GM04504 (cell line): Measurements from ENCODE around the gene SMYD3.
"Not testable (repeated sequence)": the region's sequence is repeated elsewhere in the genome, so short reads cannot be mapped to it uniquely, and the experiment has no call there.

ENCODE experiments used
- DNase-seq: peaks from one replicate; pipeline ENCODE4 v3.0.0-alpha.2; 2012; ENCODE audit warnings: low read depth

Gene SMYD3

GRCh38 chr1:245768596-245768995 is 738.5 kb downstream of the SMYD3 start:
- DNase-seq, result no peak

DNA sequence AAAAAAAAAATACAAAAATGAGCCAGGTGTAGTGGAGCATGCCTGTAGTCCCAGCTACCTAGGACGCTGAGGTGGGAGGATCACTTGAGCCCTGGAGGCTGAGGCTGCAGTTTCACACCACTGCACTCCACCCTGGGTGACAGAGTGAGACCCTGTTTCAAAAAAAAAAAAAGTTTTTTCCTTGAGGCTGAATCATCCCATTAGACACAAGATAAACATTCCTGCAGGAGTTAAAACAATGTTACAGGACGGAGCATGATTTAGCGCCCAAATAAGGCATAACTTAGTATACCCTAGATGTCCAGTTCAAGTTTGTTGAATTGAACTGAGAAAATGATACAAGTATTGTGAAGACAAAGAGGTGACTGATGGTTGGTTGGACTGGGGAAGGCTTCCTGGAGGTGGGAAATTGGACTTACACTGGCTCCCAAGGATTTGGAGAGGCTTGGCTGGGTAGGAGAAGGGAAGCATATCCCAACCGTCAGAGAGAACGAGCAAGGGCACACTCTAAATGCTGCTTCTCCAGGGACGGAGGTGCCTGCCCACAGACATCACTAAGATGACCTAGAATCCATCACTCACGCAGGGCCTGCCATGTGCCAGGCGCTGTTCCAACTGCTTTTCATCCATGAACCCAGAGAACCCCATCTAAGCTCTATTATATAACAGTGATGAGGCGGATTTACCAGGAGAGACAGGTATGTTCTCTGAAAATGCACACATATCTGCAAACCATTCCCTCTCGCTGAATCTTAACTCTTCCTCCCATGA is 741.7 kb downstream of the SMYD3 start:
- DNase-seq, result no peak

- DNase-seq, result no peak
Observed at GRCh38 chr1:245763873-245764331, 743.2 kb downstream of the SMYD3 start.

GRCh38 chr1:245762396-245762910 is 744.6 kb downstream of the SMYD3 start:
- no peak for DNase-seq

GRCh38 chr1:245760301-245760700 is 746.8 kb downstream of the SMYD3 start:
- DNase-seq, result no peak

GRCh38 chr1:245754463-245754961 is 752.6 kb downstream of the SMYD3 start:
- no peak for DNase-seq

DNA sequence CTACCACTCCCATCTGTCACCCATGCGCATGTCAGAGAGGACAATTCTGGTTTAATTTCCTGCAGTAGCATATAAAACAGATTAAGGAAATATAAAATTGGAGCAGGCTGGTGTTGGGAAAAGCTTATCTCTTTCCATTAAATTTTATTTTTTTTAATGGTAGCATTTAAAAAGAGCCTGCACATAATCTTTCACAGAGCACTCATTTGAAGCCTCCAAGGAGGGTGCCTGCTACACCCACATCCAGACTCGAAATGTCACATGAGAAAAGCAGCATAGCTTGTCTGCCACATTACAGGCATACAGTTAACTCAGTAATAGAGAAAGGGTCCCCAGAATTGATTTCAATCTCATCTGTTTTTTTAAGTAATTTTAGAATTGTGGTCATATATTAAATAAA is 753.3 kb downstream of the SMYD3 start:
- no peak for DNase-seq

DNA sequence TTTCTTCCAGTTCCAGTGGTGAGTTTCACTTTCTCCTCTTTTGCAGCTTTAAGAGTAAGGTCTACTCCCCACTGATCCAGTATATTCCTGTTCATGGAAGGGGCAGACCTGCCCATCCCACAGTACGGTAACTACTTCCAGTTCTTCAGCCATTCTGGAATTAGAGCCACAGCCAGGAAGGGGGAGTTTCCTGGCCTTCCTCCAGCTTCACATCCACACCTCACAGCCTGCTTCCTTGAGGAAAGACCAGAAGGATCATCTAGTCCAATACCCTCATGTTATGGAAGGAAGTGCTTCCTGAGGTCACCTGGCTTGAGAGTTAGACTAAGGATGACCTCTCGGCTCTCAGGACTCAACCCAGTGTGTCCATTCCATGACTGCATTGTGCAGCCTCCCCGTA is 754.5 kb downstream of the SMYD3 start:
- DNase-seq, result no peak

DNA sequence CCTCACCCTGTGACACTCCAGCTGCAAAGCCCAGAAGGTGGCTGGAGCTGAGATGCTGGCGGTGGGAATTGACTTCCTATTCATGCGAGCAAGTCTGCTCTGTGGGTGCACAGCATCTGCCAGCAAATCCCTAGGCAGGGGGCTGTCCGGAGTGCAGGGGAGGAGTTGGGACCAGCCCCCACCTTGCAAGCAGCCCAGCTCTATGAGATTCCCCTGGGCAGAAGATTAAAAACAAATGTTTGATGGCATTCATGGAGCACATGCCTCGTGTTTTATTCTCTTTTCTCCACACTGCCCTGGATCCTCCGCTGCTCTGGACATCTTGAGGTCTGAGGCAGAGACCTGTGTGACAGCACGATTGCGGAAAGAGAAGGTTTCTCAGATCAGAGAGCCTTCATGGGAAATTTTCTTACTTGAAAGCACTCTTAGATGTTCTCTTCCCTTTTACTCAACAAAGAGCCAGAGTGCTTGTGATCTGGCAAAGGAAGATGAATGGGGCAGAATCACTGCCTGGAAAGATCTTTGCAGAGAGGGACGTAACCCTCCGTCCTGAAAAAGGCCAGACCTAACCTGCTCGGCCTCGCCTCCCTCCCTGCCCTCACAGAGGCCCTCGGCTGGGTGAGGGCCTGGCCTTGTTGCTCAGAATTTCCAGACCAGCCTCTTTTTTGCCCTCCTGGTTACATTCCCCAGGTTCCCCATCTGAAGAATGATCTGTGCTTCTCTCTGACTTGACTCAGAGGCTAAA is 755.2 kb downstream of the SMYD3 start:
- no peak for DNase-seq

DNA sequence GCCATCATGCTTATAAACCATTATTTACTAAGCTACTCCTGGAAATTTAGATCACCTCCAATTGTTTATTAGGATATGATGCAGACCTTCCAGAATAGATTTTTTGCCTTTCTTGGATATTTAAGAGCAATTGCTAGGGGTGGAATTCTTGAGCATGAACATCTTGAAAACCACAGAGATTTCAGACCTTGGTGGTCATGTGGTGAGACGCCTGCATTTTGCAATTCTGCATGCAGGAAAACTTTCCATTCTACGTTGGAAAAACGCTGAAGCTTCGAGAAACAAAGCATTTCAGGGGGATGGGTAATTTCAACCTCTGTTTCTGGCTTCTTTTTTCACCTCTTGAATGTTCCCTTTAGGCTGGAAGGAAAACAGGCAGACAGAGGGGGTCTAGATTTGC is 756.0 kb downstream of the SMYD3 start:
- DNase-seq, result peak; percentile 24

- DNase-seq, result no peak
Observed at GRCh38 chr1:245750261-245750660, 756.8 kb downstream of the SMYD3 start.

GRCh38 chr1:245749053-245749452 is 758.0 kb downstream of the SMYD3 start:
- DNase-seq, result no peak

DNA sequence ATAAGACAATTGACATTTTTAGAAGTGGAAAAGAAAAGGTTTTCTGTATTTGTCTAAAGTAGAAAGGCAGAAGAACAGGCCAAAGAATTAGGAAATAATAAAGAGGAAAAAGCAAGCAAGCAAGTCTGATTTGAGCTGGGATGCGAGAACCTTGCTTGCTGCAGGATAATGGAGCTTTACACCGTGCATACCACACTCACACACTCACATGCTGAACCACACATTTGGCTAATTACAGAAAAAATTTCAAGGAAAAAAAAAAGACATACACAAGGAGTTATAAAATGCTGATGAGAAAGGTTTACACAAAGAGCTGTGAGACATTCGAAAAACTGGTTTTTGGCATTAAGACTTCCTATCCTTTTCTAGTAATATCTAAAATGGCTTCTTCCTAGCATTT is 758.4 kb downstream of the SMYD3 start:
- DNase-seq, result no peak

GRCh38 chr1:245748240-245748639 is 758.8 kb downstream of the SMYD3 start:
- DNase-seq, result no peak

- no peak for DNase-seq
Observed at GRCh38 chr1:245742896-245743295, 764.2 kb downstream of the SMYD3 start.

DNA sequence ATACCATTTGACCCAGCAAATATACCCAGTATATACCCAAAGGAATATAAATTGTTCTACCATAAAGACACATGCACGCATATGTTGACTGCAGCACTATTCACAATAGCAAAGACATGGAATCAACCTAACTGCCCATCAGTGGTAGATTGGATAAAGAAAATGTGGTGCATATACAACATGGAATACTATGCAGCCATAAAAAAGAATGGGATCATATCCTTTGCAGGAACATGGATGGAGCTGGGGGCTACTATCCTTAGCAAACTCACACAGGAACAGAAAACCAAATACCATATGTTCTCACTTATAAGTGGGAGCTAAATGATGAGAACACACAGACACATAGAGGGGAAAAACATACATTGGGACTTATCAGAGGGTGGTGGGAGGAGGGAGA is 766.7 kb downstream of the SMYD3 start:
- not testable (repeated sequence) for DNase-seq

DNA sequence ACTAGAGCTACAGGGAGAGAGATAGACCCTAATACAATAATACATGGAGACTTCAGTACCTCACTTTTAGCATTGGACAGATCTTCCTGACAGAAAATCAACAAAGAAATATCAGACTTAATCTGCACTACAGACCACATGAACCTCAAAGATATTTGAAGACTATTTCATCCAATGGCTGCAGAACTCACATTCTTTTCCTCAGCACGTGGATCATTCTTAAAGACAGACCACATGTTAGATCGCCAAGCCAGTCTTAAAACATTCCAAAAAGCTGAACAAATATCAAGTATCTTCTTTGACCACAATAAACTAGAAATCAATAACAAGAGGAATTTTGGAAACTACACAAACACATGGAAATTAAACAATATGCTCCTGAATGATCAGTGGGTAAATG is 776.3 kb downstream of the SMYD3 start:
- DNase-seq, result no peak

DNA sequence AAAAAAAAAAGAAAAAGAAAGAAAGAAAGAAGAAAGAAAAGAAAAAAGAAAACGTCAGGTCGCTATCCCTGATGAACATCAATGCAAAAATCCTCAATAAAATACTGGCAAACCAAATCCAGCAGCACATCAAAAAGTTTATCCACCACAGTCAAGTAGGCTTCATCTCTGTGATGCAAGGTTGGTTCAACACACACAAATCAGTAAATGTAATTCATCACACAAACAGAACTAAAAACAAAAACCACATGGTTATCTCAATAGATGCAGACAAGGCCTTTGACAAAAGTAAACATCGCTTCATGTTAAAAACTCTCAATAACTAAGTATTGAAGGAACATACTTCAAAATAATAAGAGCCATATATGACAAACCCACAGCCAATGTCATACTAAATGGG is 779.0 kb downstream of the SMYD3 start:
- not testable (repeated sequence) for DNase-seq

- no peak for DNase-seq
Observed at GRCh38 chr1:245721488-245721887, 785.6 kb downstream of the SMYD3 start.

GRCh38 chr1:245718951-245719350 is 788.1 kb downstream of the SMYD3 start:
- DNase-seq, result no peak

DNA sequence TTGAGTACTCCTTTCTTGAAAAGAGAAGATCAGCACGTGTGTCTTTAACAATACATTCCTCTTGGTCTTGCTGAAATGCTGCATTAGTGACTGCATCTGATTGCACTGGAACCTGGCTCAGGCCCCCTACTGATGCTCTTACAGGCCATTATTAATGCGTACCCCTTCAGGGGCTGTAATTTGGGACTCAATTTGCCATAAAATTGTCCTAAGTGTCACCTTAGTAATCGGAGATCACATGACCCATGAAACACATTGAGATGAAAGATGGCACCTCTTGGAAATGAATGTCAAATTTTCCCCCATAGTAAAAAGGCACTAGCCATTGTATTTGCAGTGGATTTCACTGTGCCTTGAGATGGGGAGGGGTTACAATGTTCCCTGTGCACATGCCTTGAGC is 789.0 kb downstream of the SMYD3 start:
- no peak for DNase-seq

DNA sequence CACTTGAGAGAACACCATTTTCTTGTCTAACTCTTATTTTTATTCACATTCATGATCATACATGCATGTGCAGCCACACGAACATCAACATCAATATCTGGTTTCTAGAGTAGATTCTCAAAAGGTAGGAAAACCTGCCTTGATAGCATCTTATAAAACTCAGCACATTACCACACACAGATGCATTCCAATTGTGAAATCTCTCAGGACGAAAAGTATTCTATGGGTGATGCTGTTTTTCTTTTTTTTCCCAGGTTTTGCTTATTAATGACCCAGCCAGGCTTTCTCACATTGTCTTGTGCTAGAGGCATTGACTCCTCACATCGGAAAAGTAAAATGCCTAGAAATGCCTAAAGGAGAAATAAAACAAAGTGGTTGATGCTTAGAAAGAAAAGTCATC is 789.5 kb downstream of the SMYD3 start:
- DNase-seq, result no peak

DNA sequence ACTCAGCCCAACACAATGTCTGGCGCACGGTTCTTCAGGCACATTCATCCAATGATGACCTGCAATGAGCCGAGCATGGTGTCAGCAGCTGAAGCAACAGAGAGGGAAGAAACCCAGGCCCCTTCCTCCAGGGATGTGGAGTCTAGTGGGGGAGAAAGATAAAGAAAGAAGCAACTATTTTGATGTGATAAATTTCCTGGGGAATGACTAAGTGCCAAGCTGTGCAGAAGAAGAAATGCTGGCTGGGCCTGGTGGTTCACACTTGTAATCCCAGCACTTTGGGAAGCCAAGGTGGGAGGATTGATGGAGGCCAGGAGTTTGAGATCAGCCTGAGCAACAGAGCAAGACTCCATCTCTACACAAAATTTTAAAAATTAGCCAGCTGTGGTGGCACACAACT is 790.5 kb downstream of the SMYD3 start:
- no peak for DNase-seq
